Activated CD4-positive, alpha-beta T cell treated with anti-CD3 and anti-CD28 coated beads for 1 hour (primary cell): ENCODE measurements around the gene C1orf115.
"Not testable (repeated sequence)": the region's sequence is repeated elsewhere in the genome, so short reads cannot be mapped to it uniquely, and the experiment has no call there.

Experiments
- DNase-seq: peaks from one replicate; pipeline ENCODE4 v3.0.0-alpha.2; 2020

Gene C1orf115

DNA sequence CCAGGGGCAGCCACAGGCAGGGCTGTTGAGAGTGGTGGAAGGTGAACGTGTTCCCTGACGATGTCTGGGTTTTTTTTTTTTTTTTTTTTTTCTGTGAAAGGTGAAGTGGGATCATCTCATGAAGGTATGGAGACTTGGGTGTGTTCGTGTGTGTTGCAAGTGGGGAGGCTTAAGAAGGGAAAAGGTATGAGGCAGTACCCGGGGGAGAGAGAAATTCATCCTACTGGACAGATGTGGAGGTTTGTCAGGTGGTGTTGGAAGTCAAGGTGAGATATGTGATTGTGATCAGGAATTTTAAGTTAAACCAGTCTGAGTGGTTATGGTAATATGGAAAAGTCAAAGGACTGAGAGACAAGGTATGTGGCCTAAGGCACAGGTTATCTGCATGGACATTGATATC, 5.3 kb downstream of the C1orf115 start:
- no peak for DNase-seq

- DNase-seq, result no peak
Observed at GRCh38 chr1:220696226-220696862, 6.2 kb downstream of the C1orf115 start.

DNA sequence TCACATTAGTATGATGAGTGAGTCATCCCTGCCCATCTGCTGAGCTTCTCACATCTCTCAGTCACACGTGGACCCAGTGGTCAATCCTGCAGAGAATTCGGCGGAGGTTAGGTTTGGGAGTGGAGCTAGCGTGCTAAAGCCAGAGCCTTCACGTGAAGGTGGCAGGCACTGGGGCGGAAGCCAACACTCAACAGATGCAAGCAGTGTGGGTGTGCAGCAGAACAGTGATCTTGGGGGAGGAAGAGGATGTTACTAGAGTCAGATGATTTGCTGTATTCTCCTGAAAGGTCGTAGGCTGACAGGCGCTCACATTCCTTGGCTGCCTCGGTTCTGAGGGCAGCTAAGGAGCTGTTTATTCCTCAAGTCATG, 6.7 kb downstream of the C1orf115 start:
- DNase-seq, result no peak

- DNase-seq, result no peak
Observed at GRCh38 chr1:220697326-220697725, 7.2 kb downstream of the C1orf115 start.

DNA sequence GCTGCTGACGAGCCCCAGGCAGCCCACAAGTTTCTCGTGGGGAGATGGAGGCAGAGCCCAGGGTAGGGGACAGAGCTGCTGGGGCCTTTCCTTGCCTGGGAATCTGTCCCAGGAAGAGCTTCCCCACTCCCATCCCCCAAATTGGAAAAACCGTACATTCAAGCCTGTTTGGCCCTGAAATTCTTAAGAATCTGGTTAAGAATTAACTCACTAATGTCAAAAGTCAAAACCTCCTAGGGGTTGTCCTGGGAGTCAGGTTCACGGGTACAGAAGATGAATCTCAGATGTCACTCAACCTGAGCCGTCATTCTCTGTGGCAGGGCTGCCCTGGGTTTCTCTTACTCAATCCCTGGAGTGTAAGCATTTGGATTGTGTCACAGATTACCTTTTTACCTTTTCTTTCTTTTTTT, 8.4 kb downstream of the C1orf115 start:
- no peak for DNase-seq

DNA sequence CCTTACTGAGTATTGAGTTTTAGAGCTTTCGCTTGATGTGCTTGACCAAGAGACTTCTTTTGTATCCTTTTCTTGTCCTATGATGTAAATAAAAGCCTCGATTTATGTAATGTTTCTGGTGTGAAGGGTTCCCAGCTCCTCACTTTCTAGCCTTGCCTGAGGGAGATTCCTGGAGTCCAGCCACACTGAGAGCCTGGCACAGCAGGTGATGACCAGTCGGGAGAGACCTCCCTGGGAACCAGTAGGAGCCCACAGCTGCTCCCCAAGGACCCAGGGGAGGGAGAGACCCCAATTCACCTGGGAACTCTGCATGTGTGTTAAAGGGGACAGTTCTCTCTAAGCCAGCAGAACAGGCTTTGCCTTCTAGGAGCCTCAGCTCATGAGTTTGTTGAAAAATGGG, 8.9 kb downstream of the C1orf115 start:
- DNase-seq, result no peak

GRCh38 chr1:220700556-220701179, 10.5 kb downstream of the C1orf115 start:
- DNase-seq, result no peak

DNA sequence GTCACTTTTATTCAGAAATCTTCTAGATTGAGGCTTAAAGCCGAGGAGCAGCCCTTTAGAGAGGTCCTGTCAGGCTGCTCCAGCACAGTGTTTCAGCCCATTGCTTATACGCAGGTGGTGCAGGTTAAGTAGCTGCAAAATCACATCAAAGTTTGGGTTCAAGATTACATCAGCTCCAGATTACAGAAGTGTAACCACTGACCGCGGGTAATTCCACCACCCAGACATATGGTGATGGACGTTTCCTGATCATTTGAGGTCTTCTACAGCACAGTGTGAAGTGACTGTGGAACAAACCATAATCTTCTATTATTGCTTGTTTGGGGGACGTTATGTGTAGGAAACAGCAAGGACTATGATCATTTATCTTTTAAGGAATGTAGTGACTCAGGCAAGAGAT, 11.8 kb downstream of the C1orf115 start:
- DNase-seq, result no peak

DNA sequence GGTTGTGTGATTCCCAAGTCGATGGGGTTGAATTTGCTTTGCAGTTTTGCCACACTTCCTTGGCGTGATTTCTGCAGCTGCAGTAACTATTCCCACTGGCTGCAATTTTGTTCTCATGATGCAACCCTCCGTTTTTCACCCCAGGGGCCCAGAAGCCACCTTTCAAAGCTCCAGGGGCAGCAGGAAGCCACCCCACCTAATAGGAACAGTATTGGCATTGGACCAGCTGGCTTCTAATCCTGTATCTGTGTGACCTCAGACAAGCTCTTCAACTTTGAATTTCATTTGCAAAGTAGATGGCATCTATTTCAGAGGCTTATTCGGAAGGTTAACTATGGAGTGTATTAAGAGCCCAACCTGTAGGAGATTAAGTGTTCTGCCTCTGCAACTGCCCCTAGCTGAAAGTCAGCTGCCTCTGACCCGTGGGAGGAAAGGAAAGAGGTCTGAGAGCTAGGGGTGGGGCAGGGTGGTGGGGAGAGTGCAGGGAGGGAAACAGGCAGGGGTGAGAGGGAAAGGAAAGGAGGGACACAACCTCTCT, 12.6 kb downstream of the C1orf115 start:
- DNase-seq, result no peak

- DNase-seq, result no peak
Observed at GRCh38 chr1:220703305-220703704, 13.1 kb downstream of the C1orf115 start.

DNA sequence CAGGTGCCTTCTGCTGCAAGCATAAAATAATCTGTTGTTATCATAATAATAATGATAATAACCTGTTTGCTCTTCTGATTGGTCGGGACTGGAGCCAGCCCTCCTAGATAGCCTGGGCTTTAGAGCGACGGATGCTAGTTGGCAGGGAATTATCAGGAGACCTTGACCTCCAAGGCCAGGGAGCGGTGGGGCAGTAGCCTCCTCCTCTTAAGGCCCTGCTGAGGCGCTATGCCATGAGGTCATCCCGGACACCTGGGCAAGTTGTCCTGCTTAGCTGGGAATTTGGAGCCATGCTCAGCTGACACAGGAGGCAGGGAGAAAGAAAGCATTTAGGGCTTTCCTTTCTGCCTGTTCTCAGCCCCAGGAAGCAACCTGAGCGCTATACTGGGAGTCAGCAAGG, 15.6 kb downstream of the C1orf115 start:
- no peak for DNase-seq

- DNase-seq, result no peak
Observed at GRCh38 chr1:220706480-220706879, 16.3 kb downstream of the C1orf115 start.

- DNase-seq, result no peak
Observed at GRCh38 chr1:220707160-220707559, 17.0 kb downstream of the C1orf115 start.

DNA sequence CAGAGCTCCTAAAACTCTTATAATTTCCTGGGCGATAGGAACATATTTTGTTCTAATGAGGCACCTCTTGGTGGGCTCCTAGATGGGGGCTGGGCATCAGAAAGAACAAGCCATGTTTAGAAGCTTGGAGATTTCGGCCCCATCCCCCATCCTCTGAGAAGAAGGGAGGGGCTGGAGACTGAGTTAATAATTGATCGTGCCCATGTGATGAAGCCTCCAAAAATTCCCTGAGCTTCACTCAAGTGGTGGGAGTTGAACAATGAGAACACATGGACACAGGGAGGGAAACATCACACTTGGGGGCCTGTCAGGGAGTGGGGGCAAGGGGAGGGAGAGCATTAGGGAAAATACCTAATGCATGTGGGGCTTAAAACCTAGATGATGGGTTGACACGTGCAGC, 18.1 kb downstream of the C1orf115 start:
- no peak for DNase-seq

GRCh38 chr1:220708936-220709801, 19.0 kb downstream of the C1orf115 start:
- no peak for DNase-seq

GRCh38 chr1:220710333-220710732, 20.2 kb downstream of the C1orf115 start:
- no peak for DNase-seq

GRCh38 chr1:220711056-220711809, 21.1 kb downstream of the C1orf115 start:
- DNase-seq, result no peak

- not testable (repeated sequence) for DNase-seq
Observed at GRCh38 chr1:220715986-220716385, 25.8 kb downstream of the C1orf115 start.

- no peak for DNase-seq
Observed at GRCh38 chr1:220717800-220718640, 27.9 kb downstream of the C1orf115 start.

GRCh38 chr1:220721266-220721665, 31.1 kb downstream of the C1orf115 start:
- not testable (repeated sequence) for DNase-seq

- no peak for DNase-seq
Observed at GRCh38 chr1:220726634-220727033, 36.5 kb downstream of the C1orf115 start.

- no peak for DNase-seq
Observed at GRCh38 chr1:220727519-220727918, 37.4 kb downstream of the C1orf115 start.
